Suprapubic skin (tissue), 3 donors: ENCODE data around the gene UQCC5.

Experiments used
- CTCF ChIP-seq, 2 donors: fragments of 200-600 bp in 1 of 2; fragments of 450-650 bp in 1 of 2; sonication (generic) in 1 of 2; IDR thresholded peaks; one replicate each; pipeline ENCODE4 v1.5.1; 2016 to 2019; ENCODE audit warnings: antibody characterized with exemption in 2 of 2, mild to moderate bottlenecking in 1 of 2, moderate library complexity in 1 of 2
- EP300 ChIP-seq: sonication (generic); formaldehyde crosslinking; IDR thresholded peaks from one replicate; pipeline ENCODE4 v1.6.1; 2017; ENCODE audit warnings: antibody characterized with exemption
- POLR2A ChIP-seq, 2 donors: fragments of 450-650 bp; IDR thresholded peaks; one replicate each; pipeline ENCODE4 v1.6.1; 2017; ENCODE audit warnings: antibody characterized with exemption in 2 of 2, mild to moderate bottlenecking in 2 of 2, moderate library complexity in 2 of 2

- TF ChIP-seq CTCF (IDR thresholded peaks at IDR 0.05), result no peak
- no peak for TF ChIP-seq POLR2A (IDR thresholded peaks at IDR 0.05)
- no peak for TF ChIP-seq EP300
Observed at GRCh38 chr3:52530918-52531826, 5.2 kb upstream of the UQCC5 start.
